DOHH2 (cell line): ENCODE results near the gene CPT1A.

Experiments
- H3F3A ChIP-seq: fragments of 200-600 bp; sonication (generic), shearing (Covaris generic); 2 replicates; pipeline ENCODE4 v1.6.0; 2016; ENCODE audit warnings: antibody characterized with exemption, mild to moderate bottlenecking; ENCODE audit not compliant: control insufficient read depth, insufficient read depth
- H3K27ac ChIP-seq: fragments of 200-600 bp; sonication (generic); 2 replicates; pipeline ENCODE4 v1.5.1; 2014; ENCODE audit warnings: low read depth, mild to moderate bottlenecking, low read length, moderate library complexity
- H3K27me3 ChIP-seq: fragments of 200-600 bp; sonication (generic); 2 replicates; pipeline ENCODE4 v1.6.1; 2014; ENCODE audit warnings: mild to moderate bottlenecking, low read length, mixed read lengths; ENCODE audit not compliant: control insufficient read depth
- H3K36me3 ChIP-seq: fragments of 200-600 bp; sonication (generic); 2 replicates; pipeline ENCODE4 v1.6.1; 2014; ENCODE audit warnings: mild to moderate bottlenecking, low read length, moderate library complexity, mixed read lengths; ENCODE audit not compliant: control insufficient read depth
- H3K4me1 ChIP-seq: fragments of 200-600 bp; sonication (generic); 2 replicates; pipeline ENCODE4 v1.6.1; 2014; ENCODE audit warnings: mild to moderate bottlenecking, low read length, mixed read lengths; ENCODE audit not compliant: control insufficient read depth
- H3K4me2 ChIP-seq: fragments of 200-600 bp; sonication (generic); 2 replicates; pipeline ENCODE4 v1.6.0; 2014; ENCODE audit warnings: mild to moderate bottlenecking, low read length, moderate library complexity
- H3K4me3 ChIP-seq: fragments of 200-600 bp; sonication (generic); 2 replicates; pipeline ENCODE4 v1.5.1; 2014; ENCODE audit warnings: mild to moderate bottlenecking, low read length, mixed read lengths
- H3K79me2 ChIP-seq: fragments of 200-600 bp; sonication (generic); 2 replicates; pipeline ENCODE4 v1.6.1; 2014; ENCODE audit warnings: mild to moderate bottlenecking, low read length, mixed read lengths; ENCODE audit not compliant: control insufficient read depth
- H3K9me2 ChIP-seq: fragments of 200-600 bp; sonication (generic); replicated peaks from 2 replicates; pipeline ENCODE4 v1.6.1; 2014; ENCODE audit warnings: mild to moderate bottlenecking, low read length, mixed read lengths; ENCODE audit not compliant: control insufficient read depth
- H3K9me3 ChIP-seq: fragments of 200-600 bp; sonication (generic); 2 replicates; pipeline ENCODE4 v1.6.1; 2014; ENCODE audit warnings: antibody characterized with exemption, low read length, mixed read lengths; ENCODE audit not compliant: control insufficient read depth, insufficient read depth
- H4K20me1 ChIP-seq: fragments of 200-600 bp; sonication (generic); 2 replicates; pipeline ENCODE4 v1.6.0; 2014; ENCODE audit warnings: low read depth, mild to moderate bottlenecking, antibody characterized with exemption, low read length, moderate library complexity; ENCODE audit not compliant: control insufficient read depth, insufficient read depth
- EZH2phosphoT487 ChIP-seq: fragments of 200-600 bp; sonication (generic); IDR thresholded peaks from 2 replicates; pipeline ENCODE4 v1.6.1; 2017; ENCODE audit warnings: borderline replicate concordance, mild to moderate bottlenecking, antibody characterized with exemption, low read length, moderate library complexity, mixed read lengths
- TF ChIP-seq, protein P1 (sequence below): fragments of 200-600 bp; sonication (generic); IDR thresholded peaks from one replicate; pipeline ENCODE4 v1.5.1; 2014; ENCODE audit warnings: antibody characterized with exemption, mild to moderate bottlenecking, low read depth, low read length; ENCODE audit not compliant: poor library complexity, severe bottlenecking

CPT1A gene

GRCh38 chr11:68837583-68838571 is 3.8 kb downstream of the CPT1A start:
- Histone ChIP-seq H3K4me2 (peak overlapping the region; percentile 82), H3K4me3 (no peak overlapping the region)
- TF ChIP-seq, protein P1, sequence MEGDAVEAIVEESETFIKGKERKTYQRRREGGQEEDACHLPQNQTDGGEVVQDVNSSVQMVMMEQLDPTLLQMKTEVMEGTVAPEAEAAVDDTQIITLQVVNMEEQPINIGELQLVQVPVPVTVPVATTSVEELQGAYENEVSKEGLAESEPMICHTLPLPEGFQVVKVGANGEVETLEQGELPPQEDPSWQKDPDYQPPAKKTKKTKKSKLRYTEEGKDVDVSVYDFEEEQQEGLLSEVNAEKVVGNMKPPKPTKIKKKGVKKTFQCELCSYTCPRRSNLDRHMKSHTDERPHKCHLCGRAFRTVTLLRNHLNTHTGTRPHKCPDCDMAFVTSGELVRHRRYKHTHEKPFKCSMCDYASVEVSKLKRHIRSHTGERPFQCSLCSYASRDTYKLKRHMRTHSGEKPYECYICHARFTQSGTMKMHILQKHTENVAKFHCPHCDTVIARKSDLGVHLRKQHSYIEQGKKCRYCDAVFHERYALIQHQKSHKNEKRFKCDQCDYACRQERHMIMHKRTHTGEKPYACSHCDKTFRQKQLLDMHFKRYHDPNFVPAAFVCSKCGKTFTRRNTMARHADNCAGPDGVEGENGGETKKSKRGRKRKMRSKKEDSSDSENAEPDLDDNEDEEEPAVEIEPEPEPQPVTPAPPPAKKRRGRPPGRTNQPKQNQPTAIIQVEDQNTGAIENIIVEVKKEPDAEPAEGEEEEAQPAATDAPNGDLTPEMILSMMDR: no peak
- TF ChIP-seq EZH2phosphoT487: no peak

DNA sequence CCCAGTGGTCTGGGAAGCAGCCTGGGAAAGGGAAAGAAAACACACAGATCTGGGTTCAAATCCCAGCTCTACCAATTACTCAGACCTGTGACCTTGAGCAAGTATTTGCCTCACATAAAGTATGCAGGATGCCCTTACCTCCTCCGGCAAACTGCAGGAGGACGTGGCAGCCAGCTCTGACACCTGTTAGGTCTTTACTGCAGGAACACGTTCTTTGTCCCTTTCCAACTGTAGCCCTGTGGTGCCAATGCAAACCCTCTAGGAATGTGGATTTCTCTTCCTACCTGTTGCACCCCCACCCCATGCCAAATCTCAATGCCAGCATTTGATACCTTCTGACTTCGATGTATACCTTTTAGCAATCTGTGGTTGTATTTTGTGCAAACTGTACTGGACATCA is 6.0 kb downstream of the CPT1A start:
- H3K9me3 ChIP-seq: no peaks in the 10 kb centered on the region
- no peak overlapping the region for H3K4me2 ChIP-seq
- no peaks in the 10 kb centered on the region for H3K9me2 ChIP-seq
- H3F3A ChIP-seq: peaks cover 15% of the 10 kb centered on the region
- no peak overlapping the region for H3K4me3 ChIP-seq
- H3K27ac ChIP-seq: no peak overlapping the region
- TF ChIP-seq, protein P1: no peak
- no peak for TF ChIP-seq EZH2phosphoT487
- no peaks in the 10 kb centered on the region for H3K79me2 ChIP-seq
- peaks cover 28% of the 10 kb centered on the region for H3K4me1 ChIP-seq
- no peaks in the 10 kb centered on the region for H4K20me1 ChIP-seq
- peaks cover 20% of the 10 kb centered on the region for H3K27me3 ChIP-seq
- no peaks in the 10 kb centered on the region for H3K36me3 ChIP-seq

More at GRCh38 chr11:68837583-68838571, 3.8 kb downstream of the CPT1A start:
- H3K4me1 ChIP-seq: peaks cover 45% of the 10 kb centered on the region
- no peaks in the 10 kb centered on the region for H4K20me1 ChIP-seq
- H3K9me3 ChIP-seq: no peaks in the 10 kb centered on the region
- H3F3A ChIP-seq: peaks cover 15% of the 10 kb centered on the region
- H3K79me2 ChIP-seq: no peaks in the 10 kb centered on the region
- H3K27me3 ChIP-seq: peaks cover 39% of the 10 kb centered on the region
- H3K9me2 ChIP-seq: no peaks in the 10 kb centered on the region
- H3K36me3 ChIP-seq: no peaks in the 10 kb centered on the region
- H3K27ac ChIP-seq: no peak overlapping the region

DNA sequence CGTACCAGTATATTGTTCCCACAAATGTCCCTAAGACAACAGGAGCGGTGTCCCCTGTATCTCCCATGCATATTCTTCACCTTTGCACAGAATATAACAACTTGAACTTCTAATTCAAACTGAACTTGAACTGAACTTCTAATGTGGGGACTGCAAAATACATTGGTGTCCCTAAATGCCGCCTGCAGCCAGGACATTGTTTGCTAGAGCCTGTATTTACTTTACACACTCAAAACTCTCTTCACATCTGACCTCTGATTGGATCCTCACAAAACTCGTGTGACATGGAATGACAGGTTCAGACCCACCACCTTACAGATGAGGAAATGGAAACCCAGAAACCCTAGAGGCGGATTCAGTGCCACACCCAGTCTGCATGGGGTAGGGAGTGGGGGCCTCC is 6.4 kb downstream of the CPT1A start:
- Histone ChIP-seq H3K9me3 (no peaks in the 10 kb centered on the region), H3K4me1 (peaks cover 23% of the 10 kb centered on the region), H3K9me2 (no peaks in the 10 kb centered on the region), H3K27me3 (peaks cover 16% of the 10 kb centered on the region), H3K4me2 (no peak overlapping the region), H3F3A (peaks cover 13% of the 10 kb centered on the region), H3K27ac (no peak overlapping the region), H3K79me2 (no peaks in the 10 kb centered on the region), H3K4me3 (no peak overlapping the region), H4K20me1 (no peaks in the 10 kb centered on the region), H3K36me3 (no peaks in the 10 kb centered on the region)
- no peak for TF ChIP-seq EZH2phosphoT487
- TF ChIP-seq, protein P1: no peak
